B cell (primary cell): ENCODE measurements around the gene SLC28A3.

ENCODE experiments used
- EZH2 ChIP-seq: IDR thresholded peaks from 2 replicates; pipeline ENCODE4 v1.6.1; 2012; ENCODE audit warnings: borderline replicate concordance, low read depth, mild to moderate bottlenecking, moderate library complexity, low read length; ENCODE audit not compliant: insufficient read depth, poor library complexity, severe bottlenecking
- TF ChIP-seq, protein P1 (sequence below): fragments of 200-600 bp; IDR thresholded peaks from one replicate; pipeline ENCODE4 v1.8.0; 2022; ENCODE audit warnings: antibody characterized with exemption, mild to moderate bottlenecking

GRCh38 chr9:84324811-84325210 lies 15.7 kb downstream of the SLC28A3 start:
- TF ChIP-seq, protein P1, sequence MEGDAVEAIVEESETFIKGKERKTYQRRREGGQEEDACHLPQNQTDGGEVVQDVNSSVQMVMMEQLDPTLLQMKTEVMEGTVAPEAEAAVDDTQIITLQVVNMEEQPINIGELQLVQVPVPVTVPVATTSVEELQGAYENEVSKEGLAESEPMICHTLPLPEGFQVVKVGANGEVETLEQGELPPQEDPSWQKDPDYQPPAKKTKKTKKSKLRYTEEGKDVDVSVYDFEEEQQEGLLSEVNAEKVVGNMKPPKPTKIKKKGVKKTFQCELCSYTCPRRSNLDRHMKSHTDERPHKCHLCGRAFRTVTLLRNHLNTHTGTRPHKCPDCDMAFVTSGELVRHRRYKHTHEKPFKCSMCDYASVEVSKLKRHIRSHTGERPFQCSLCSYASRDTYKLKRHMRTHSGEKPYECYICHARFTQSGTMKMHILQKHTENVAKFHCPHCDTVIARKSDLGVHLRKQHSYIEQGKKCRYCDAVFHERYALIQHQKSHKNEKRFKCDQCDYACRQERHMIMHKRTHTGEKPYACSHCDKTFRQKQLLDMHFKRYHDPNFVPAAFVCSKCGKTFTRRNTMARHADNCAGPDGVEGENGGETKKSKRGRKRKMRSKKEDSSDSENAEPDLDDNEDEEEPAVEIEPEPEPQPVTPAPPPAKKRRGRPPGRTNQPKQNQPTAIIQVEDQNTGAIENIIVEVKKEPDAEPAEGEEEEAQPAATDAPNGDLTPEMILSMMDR, result no peak
- TF ChIP-seq EZH2, result no peak
